K562 (cell line): ENCODE results near the gene NT5C.

Experiments used
- ATF2 ChIP-seq: sonication (generic); formaldehyde crosslinking; IDR thresholded peaks from 2 replicates; pipeline ENCODE4 v1.8.1; 2022; ENCODE audit warnings: missing genetic modification reagents
- HDAC2 ChIP-seq: fragments of 450-650 bp; IDR thresholded peaks from 2 replicates; pipeline ENCODE4 v1.6.1; 2016; ENCODE audit warnings: mild to moderate bottlenecking
- PHB ChIP-seq: fragments of 250-450 bp; sonication (Bioruptor Pico); IDR thresholded peaks from 2 replicates; pipeline ENCODE4 v1.5.0; 2021
- SMARCC2 ChIP-seq: fragments of 450-650 bp; IDR thresholded peaks from 2 replicates; pipeline ENCODE4 v1.6.1; 2017; ENCODE audit warnings: antibody characterized with exemption, moderate library complexity, mild to moderate bottlenecking, low read depth
- TBL1XR1 ChIP-seq, 2 experiments: IDR thresholded peaks; 2 replicates each; pipeline ENCODE4 v1.6.1; 2012; ENCODE audit warnings: improper control_type of control experiment in 2 of 2, low read length in 2 of 2, mild to moderate bottlenecking in 1 of 2
- ZFX ChIP-seq: sonication (generic); formaldehyde crosslinking; IDR thresholded peaks from 2 replicates; pipeline ENCODE4 v1.8.0; 2022; ENCODE audit warnings: mild to moderate bottlenecking, missing genetic modification reagents, moderate library complexity
- ZNF384 ChIP-seq: IDR thresholded peaks from 2 replicates; pipeline ENCODE4 v1.6.1; 2012; ENCODE audit warnings: low read depth, low read length, improper control_type of control experiment
- TF ChIP-seq, protein P1 (sequence below): fragments of 450-650 bp; formaldehyde crosslinking; IDR thresholded peaks from 2 replicates; pipeline ENCODE4 v1.4.0; 2022; ENCODE audit warnings: missing genetic modification characterization
- TF ChIP-seq, protein P2 (sequence below), 3 experiments: IDR thresholded peaks in 2 of 3; conservative IDR thresholded peaks in 1 of 3; 2 replicates each; pipeline ENCODE4 v1.5.1; 2011 to 2012; ENCODE audit warnings: low read length in 3 of 3, mild to moderate bottlenecking in 3 of 3, control low read depth in 2 of 3, improper control_type of control experiment in 1 of 3, inconsistent platforms in 1 of 3, low read depth in 1 of 3, mixed read lengths in 1 of 3, moderate library complexity in 1 of 3; ENCODE audit not compliant: insufficient read depth in 2 of 3
- TF ChIP-seq, protein P3 (sequence below): sonication (generic); formaldehyde crosslinking; IDR thresholded peaks from 2 replicates; pipeline ENCODE4 v1.5.0; 2020; ENCODE audit warnings: missing genetic modification reagents

- TF ChIP-seq ZNF384: no peak
- no peak for TF ChIP-seq HDAC2
- TF ChIP-seq, protein P1, sequence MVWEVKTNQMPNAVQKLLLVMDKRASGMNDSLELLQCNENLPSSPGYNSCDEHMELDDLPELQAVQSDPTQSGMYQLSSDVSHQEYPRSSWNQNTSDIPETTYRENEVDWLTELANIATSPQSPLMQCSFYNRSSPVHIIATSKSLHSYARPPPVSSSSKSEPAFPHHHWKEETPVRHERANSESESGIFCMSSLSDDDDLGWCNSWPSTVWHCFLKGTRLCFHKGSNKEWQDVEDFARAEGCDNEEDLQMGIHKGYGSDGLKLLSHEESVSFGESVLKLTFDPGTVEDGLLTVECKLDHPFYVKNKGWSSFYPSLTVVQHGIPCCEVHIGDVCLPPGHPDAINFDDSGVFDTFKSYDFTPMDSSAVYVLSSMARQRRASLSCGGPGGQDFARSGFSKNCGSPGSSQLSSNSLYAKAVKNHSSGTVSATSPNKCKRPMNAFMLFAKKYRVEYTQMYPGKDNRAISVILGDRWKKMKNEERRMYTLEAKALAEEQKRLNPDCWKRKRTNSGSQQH: no peak
- no peak for TF ChIP-seq ZFX (CRISPR knock-in tag)
- TF ChIP-seq SMARCC2: no peak
- TF ChIP-seq PHB (CRISPR knock-in tag): no peak
- TF ChIP-seq, protein P2, sequence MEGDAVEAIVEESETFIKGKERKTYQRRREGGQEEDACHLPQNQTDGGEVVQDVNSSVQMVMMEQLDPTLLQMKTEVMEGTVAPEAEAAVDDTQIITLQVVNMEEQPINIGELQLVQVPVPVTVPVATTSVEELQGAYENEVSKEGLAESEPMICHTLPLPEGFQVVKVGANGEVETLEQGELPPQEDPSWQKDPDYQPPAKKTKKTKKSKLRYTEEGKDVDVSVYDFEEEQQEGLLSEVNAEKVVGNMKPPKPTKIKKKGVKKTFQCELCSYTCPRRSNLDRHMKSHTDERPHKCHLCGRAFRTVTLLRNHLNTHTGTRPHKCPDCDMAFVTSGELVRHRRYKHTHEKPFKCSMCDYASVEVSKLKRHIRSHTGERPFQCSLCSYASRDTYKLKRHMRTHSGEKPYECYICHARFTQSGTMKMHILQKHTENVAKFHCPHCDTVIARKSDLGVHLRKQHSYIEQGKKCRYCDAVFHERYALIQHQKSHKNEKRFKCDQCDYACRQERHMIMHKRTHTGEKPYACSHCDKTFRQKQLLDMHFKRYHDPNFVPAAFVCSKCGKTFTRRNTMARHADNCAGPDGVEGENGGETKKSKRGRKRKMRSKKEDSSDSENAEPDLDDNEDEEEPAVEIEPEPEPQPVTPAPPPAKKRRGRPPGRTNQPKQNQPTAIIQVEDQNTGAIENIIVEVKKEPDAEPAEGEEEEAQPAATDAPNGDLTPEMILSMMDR (IDR thresholded peaks at IDR 0.05 in 2 of 3, conservative IDR thresholded peaks at IDR 0.05 in 1 of 3; ENCODE audit: insufficient read depth in 2 of 3, low read depth in 1 of 3, low read length in 3 of 3): no peak
- TF ChIP-seq, protein P3, sequence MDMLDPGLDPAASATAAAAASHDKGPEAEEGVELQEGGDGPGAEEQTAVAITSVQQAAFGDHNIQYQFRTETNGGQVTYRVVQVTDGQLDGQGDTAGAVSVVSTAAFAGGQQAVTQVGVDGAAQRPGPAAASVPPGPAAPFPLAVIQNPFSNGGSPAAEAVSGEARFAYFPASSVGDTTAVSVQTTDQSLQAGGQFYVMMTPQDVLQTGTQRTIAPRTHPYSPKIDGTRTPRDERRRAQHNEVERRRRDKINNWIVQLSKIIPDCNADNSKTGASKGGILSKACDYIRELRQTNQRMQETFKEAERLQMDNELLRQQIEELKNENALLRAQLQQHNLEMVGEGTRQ: no peak
- TF ChIP-seq ATF2 (CRISPR knock-in tag): no peak
- no peak for TF ChIP-seq TBL1XR1 (IDR thresholded peaks at IDR 0.05; ENCODE audit: low read length in 2 of 2)
Measured at GRCh38 chr17:75159196-75160031, 27.9 kb upstream of the NT5C start.
